ENCODE measurements around the gene GPR176.
A peak's percentile ranks its signal among the peaks of the same experiment; 100 is the strongest.

Gene GPR176

GRCh38 chr15:39946862-39947261 is 26.8 kb upstream of the GPR176 start:
- DNase-seq (ENCODE audit: extremely low read depth, low read depth) = no peak
- no peak for TF ChIP-seq CTCF (IDR thresholded peaks at IDR 0.05; ENCODE audit: low read depth, low read length)

GRCh38 chr15:39944726-39945125 is 24.7 kb upstream of the GPR176 start:
- no peak for DNase-seq (ENCODE audit: extremely low read depth, low read depth)
- TF ChIP-seq CTCF (IDR thresholded peaks at IDR 0.05; ENCODE audit: low read depth, low read length) = no peak

GRCh38 chr15:39942753-39943150 is 22.7 kb upstream of the GPR176 start:
- no peak for DNase-seq (ENCODE audit: extremely low read depth, low read depth)
- TF ChIP-seq CTCF (IDR thresholded peaks at IDR 0.05; ENCODE audit: low read depth, low read length) = no peak

- DNase-seq (ENCODE audit: extremely low read depth, low read depth) = peak; percentile 55
- TF ChIP-seq CTCF (IDR thresholded peaks at IDR 0.05; ENCODE audit: low read depth, low read length) = no peak
Measured at GRCh38 chr15:39942101-39942752, 22.2 kb upstream of the GPR176 start.

- DNase-seq (ENCODE audit: extremely low read depth, low read depth) = no peak
- no peak for TF ChIP-seq CTCF (IDR thresholded peaks at IDR 0.05; ENCODE audit: low read depth, low read length)
Measured at GRCh38 chr15:39939487-39940452, 19.7 kb upstream of the GPR176 start.

GRCh38 chr15:39937696-39938095 is 17.6 kb upstream of the GPR176 start:
- no peak for DNase-seq (ENCODE audit: extremely low read depth, low read depth)
- no peak for TF ChIP-seq CTCF (IDR thresholded peaks at IDR 0.05; ENCODE audit: low read depth, low read length)

GRCh38 chr15:39936681-39937080 is 16.6 kb upstream of the GPR176 start:
- no peak for TF ChIP-seq CTCF (IDR thresholded peaks at IDR 0.05; ENCODE audit: low read depth, low read length)
- no peak for DNase-seq (ENCODE audit: extremely low read depth, low read depth)
